Body of pancreas (tissue), 4 donors: ENCODE results near the gene GPR161.

Source experiments
- POLR2A ChIP-seq, 3 donors: fragments of 450-650 bp; IDR thresholded peaks; one replicate each; pipeline ENCODE4 v1.6.1; 2016; ENCODE audit warnings: antibody characterized with exemption in 3 of 3, mild to moderate bottlenecking in 2 of 3
- TF ChIP-seq, protein P1 (sequence below), 7 experiments: fragments of 450-650 bp in 4 of 7; fragments of 200-600 bp in 3 of 7; sonication (generic) in 3 of 7; IDR thresholded peaks; one replicate each; pipeline ENCODE4 v1.5.1; 2016 to 2019; ENCODE audit warnings: antibody characterized with exemption in 7 of 7

DNA sequence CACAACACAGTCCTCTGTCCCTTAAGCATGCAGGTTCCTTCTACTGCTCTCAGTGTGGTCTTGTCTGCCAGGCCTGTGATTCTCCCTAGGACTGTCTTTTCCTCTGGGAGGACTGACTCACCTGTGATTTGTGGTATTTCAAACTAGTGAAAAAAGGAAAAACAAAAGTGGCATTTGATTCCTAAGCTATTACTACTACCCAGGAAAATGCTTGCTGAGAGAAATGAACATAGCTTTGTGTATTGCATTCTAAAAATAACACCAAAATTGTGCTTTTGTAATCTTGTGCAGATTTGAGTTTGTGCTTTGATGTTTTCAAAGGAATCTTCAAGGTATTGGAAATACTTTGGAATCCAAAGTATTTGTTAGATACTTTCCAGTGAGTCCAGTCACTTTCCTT is 57.0 kb downstream of the GPR161 start:
- TF ChIP-seq POLR2A (IDR thresholded peaks at IDR 0.05), result no peak
- TF ChIP-seq, protein P1, sequence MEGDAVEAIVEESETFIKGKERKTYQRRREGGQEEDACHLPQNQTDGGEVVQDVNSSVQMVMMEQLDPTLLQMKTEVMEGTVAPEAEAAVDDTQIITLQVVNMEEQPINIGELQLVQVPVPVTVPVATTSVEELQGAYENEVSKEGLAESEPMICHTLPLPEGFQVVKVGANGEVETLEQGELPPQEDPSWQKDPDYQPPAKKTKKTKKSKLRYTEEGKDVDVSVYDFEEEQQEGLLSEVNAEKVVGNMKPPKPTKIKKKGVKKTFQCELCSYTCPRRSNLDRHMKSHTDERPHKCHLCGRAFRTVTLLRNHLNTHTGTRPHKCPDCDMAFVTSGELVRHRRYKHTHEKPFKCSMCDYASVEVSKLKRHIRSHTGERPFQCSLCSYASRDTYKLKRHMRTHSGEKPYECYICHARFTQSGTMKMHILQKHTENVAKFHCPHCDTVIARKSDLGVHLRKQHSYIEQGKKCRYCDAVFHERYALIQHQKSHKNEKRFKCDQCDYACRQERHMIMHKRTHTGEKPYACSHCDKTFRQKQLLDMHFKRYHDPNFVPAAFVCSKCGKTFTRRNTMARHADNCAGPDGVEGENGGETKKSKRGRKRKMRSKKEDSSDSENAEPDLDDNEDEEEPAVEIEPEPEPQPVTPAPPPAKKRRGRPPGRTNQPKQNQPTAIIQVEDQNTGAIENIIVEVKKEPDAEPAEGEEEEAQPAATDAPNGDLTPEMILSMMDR (IDR thresholded peaks at IDR 0.05), result no peak
